ENCODE measurements around the gene PPCS.

The PPCS gene

GRCh38 chr1:42456010-42456753 lies at the start of gene PPCS, which contains the start of gene ZMYND12:
Gene PPCS (plus strand): TSS chr1:42456543. CDS start chr1:42456566, 23 bp downstream.
Gene ZMYND12 (minus strand): TSS chr1:42456022. CDS start chr1:42455997, 25 bp downstream.
- peak within 1 kb of the TSS; percentile 79 for H3K4me3 ChIP-seq (ENCODE audit: low read length)
- TF ChIP-seq, protein P1, sequence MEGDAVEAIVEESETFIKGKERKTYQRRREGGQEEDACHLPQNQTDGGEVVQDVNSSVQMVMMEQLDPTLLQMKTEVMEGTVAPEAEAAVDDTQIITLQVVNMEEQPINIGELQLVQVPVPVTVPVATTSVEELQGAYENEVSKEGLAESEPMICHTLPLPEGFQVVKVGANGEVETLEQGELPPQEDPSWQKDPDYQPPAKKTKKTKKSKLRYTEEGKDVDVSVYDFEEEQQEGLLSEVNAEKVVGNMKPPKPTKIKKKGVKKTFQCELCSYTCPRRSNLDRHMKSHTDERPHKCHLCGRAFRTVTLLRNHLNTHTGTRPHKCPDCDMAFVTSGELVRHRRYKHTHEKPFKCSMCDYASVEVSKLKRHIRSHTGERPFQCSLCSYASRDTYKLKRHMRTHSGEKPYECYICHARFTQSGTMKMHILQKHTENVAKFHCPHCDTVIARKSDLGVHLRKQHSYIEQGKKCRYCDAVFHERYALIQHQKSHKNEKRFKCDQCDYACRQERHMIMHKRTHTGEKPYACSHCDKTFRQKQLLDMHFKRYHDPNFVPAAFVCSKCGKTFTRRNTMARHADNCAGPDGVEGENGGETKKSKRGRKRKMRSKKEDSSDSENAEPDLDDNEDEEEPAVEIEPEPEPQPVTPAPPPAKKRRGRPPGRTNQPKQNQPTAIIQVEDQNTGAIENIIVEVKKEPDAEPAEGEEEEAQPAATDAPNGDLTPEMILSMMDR (IDR thresholded peaks at IDR 0.05; ENCODE audit: insufficient read depth, low read depth, low read length, missing control alignments): peak; percentile 5
- peak; percentile 89 for DNase-seq (ENCODE audit: low read depth)

GRCh38 chr1:42414551-42415496 lies 41.5 kb upstream of the PPCS start:
- TF ChIP-seq, protein P1 (IDR thresholded peaks at IDR 0.05; ENCODE audit: insufficient read depth, low read depth, low read length, missing control alignments): no peak
- no peak for DNase-seq (ENCODE audit: low read depth)
- H3K4me3 ChIP-seq (ENCODE audit: low read length): no peak overlapping the region

DNA sequence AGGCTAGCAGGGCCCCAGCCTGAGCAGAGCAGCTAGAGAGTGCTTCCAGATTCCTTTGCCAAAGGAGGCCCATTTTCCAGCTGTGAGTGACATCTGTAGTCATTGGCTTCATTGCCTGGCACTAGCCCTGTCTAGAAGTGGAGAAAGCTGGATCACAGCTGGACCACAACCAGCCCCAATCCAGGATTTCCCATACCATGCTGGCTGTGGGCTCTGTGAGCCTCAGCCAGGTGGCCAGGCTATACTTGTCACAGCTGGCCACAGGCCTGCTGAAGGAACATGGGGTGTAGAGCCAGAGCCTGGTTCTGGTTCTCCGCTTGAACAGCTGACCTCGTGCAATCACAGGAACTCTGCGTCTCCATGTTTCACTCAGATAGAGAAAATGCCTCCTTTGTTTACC lies 39.2 kb upstream of the PPCS start:
- TF ChIP-seq, protein P1 (IDR thresholded peaks at IDR 0.05; ENCODE audit: insufficient read depth, low read depth, low read length, missing control alignments): no peak
- no peak for DNase-seq (ENCODE audit: low read depth)
- no peak overlapping the region for H3K4me3 ChIP-seq (ENCODE audit: low read length)

GRCh38 chr1:42418516-42418915 lies 37.8 kb upstream of the PPCS start:
- no peak overlapping the region for H3K4me3 ChIP-seq (ENCODE audit: low read length)
- TF ChIP-seq, protein P1 (IDR thresholded peaks at IDR 0.05; ENCODE audit: insufficient read depth, low read depth, low read length, missing control alignments): no peak
- DNase-seq (ENCODE audit: low read depth): no peak

DNA sequence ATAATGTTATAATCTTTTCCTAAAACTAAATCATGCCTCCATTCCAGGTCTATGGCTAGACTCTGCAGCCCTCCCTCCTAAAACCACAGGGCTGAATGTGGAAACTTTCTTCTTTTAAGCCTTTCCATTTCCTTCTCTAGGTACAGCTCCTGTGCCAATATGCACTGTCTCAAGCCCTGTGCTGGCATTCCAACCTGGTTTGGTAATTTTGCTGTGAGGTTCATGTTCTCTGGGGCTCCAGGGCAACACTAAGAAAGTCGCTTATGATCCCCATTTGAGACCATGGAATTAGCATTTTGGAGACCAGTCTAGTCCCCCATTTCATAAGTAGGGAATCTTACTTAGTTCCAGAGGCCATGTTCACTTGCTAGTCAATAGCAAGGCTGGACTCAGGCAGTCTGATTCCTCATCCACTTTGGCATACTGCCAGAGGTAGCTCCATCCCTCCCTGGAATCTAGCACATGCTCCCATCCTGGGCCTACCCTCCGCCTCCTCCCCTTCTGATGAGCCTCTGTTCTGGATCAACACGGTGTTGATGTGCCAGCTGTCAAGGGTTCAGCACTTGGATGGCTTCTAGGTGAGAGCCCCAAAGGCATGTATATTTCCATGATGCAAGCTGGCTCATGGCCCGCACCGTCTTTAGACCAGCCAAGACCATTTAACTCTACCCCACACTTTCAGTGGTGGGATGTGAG lies 37.1 kb upstream of the PPCS start:
- peak; percentile 10 for DNase-seq (ENCODE audit: low read depth)
- H3K4me3 ChIP-seq (ENCODE audit: low read length): no peak overlapping the region
- TF ChIP-seq, protein P1 (IDR thresholded peaks at IDR 0.05; ENCODE audit: insufficient read depth, low read depth, low read length, missing control alignments): no peak

- TF ChIP-seq, protein P1 (IDR thresholded peaks at IDR 0.05; ENCODE audit: insufficient read depth, low read depth, low read length, missing control alignments): no peak
- no peak for DNase-seq (ENCODE audit: low read depth)
- no peak overlapping the region for H3K4me3 ChIP-seq (ENCODE audit: low read length)
These were observed 36.2 kb upstream of the PPCS start for GRCh38 chr1:42420121-42420520.

All from epithelial cell of esophagus (primary cell).